Mesodermal cell (in vitro differentiated cells): ENCODE results near the gene AGER.
"Not testable (repeated sequence)": the region's sequence is repeated elsewhere in the genome, so short reads cannot be mapped to it uniquely, and the experiment has no call there.

Experiments used
- H3K27ac ChIP-seq: 2 replicates; pipeline ENCODE4 v1.7.0; 2013; ENCODE audit warnings: mild to moderate bottlenecking, low read depth, low read length, moderate library complexity; ENCODE audit not compliant: severe bottlenecking
- H3K36me3 ChIP-seq: 2 replicates; pipeline ENCODE4 v1.7.1; 2013; ENCODE audit warnings: mild to moderate bottlenecking, low read length, moderate library complexity; ENCODE audit not compliant: control insufficient read depth, insufficient read depth
- H3K4me1 ChIP-seq: one replicate; pipeline ENCODE4 v1.7.1; 2013; ENCODE audit warnings: mild to moderate bottlenecking, low read length; ENCODE audit not compliant: insufficient read depth, control insufficient read depth, poor library complexity, severe bottlenecking
- H3K4me3 ChIP-seq: 2 replicates; pipeline ENCODE4 v1.7.0; 2013; ENCODE audit warnings: low read length, control low read depth, mild to moderate bottlenecking; ENCODE audit not compliant: insufficient read depth, poor library complexity, severe bottlenecking; ENCODE audit errors: extremely low read depth
- H3K9me3 ChIP-seq: 2 replicates; pipeline ENCODE4 v1.7.1; 2013; ENCODE audit warnings: mild to moderate bottlenecking, low read length, moderate library complexity; ENCODE audit not compliant: control insufficient read depth
- WGBS, 2 experiments: methylation state at CpG; one replicate each; pipeline ENCODE4 v1.1.5; 2013; ENCODE audit warnings: missing lambda C conversion rate in 2 of 2; ENCODE audit not compliant: insufficient coverage in 2 of 2; 5-methylcytosine and 5-hydroxymethylcytosine counted together

Gene AGER

DNA sequence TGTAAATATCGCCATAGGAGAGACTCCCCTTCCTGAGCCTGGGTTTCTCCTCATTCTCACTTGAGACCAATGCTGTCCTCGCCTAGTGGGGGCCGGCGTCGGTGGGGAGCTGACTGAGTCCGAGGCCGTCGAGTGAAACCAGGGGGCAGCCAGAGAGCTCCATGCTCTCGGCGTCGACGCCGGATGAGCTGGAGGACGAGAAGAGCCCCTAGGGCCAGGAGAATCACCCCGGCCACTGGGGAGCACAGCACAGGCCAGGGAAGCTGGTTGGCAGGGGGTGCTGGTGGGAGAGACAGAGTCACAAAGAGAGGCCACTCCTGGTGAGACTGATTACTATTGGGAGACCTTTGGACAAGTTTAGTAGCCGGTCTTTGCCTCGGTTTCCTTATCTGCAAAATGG, 14.8 kb upstream of the AGER start:
- Histone ChIP-seq H3K4me3 (no peak overlapping the region), H3K36me3 (no peaks in the 10 kb centered on the region), H3K4me1 (peaks cover 14% of the 10 kb centered on the region), H3K9me3 (no peaks in the 10 kb centered on the region), H3K27ac (no peak overlapping the region)
- WGBS, 2 experiments: 91 to 94% methylated on average over 16 to 17 of the region's 17 CpGs

DNA sequence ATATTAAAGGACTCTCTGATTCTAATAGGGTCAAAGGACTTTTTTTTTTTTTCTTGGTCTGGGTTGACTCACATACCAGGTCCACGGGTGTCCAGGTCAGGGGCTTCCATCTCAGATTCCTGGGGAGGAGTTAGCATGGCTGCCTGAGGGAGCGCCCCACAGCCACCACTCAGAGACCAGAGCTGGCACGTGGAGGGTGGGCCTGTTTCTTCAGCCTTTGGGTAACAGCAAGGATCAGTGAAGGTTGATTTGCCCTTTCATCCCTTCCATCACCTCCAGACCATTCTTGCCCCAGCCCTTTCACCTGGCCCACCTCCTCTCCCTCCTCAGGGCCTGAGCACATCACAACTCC, 14.3 kb upstream of the AGER start:
- no peak overlapping the region for H3K27ac ChIP-seq
- H3K9me3 ChIP-seq: no peaks in the 10 kb centered on the region
- H3K36me3 ChIP-seq: no peaks in the 10 kb centered on the region
- H3K4me1 ChIP-seq: peaks cover 18% of the 10 kb centered on the region
- no peak overlapping the region for H3K4me3 ChIP-seq
- 94 to 100% methylated on average over 1 to 2 of the region's 3 CpGs for WGBS, 2 experiments

DNA sequence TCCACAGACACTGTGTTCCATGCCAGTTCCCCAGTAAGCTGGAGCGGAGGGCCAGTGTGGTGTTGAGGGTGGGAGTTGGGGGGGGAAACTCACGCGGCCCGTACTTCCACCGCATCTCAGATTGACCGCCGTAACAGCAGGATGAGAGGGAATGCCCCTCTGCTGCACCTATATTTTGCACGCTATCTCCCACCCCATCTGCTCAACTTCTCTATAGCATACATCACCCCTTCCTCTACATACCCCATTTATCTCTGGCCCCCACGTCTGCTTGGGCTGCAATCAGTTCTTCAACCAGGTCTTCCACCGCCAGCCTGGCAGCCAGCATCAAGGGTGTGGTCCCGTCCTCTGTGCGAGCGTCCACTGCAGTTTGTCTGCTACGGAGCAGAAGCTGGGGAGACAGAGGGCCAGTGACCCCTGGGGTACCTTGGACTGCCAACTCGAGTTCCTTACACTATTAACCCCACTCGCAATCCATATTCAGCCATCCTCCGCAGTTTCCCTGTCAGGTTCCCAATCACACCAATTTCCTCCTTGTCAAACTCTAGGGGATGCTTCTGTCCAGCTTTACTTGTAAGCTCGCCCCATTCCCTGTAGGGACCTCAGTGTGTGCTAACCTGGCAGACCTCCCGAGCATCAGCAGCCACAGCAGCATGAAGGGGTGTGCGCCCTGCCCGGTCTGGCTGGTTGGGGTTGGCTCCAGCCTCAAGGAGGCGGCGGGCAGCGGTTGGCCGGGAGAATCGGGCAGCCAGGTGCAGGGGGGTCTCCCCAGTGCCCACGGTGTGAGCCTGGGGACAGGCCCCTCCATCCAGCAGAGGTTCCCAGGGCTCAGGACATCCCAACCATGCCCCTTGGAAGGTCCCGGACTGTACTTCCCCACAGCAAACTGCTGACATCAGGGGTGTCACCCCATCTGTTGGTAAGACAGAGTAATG, 12.9 kb upstream of the AGER start:
- no peaks in the 10 kb centered on the region for H3K9me3 ChIP-seq
- H3K27ac ChIP-seq: peak overlapping the region; percentile 100
- H3K4me1 ChIP-seq: peaks cover 31% of the 10 kb centered on the region
- H3K4me3 ChIP-seq: peak overlapping the region; percentile 63
- no peaks in the 10 kb centered on the region for H3K36me3 ChIP-seq
- 87 to 92% methylated on average over 17 to 26 of the region's 28 CpGs for WGBS, 2 experiments

DNA sequence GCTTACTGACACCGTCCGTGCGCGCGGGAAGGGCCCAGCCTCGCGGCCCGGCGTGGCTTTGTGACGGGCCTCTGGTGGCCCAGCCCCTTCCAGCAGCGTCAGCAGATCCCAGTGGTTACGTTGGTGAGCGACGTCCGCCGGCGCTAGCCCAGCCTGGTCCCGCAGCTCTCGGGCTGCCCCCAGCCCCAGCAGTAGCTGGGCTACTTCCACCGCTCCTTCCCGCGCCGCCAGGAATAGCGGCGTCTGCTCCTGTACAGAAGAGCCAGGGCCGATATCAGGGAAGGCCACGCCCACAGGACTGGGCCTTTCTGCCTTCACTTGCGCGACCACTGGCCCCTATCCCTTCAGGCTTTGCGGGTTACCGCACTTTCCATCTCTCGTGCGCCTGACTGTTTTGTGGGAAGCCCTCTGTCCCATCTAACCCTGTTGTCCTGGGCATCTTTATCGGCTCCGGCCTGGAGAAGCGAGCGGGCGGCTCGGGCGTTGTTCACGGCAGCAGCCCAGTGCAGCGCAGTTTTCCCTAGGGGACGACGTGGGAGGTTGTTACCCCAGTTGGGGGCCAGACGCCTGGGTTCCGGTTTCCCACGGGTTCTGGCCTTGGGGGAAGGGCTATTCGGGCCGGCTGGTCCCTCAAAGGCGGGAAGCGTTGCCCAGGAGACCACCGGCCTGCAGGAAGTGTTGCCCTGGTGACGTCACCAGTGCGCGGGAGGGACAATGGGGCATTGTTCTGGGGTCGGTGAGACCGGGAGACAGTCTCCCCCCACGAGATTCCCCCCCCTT, 12.0 kb upstream of the AGER start:
- Histone ChIP-seq H3K27ac (peak overlapping the region; percentile 100), H3K4me3 (peak overlapping the region; percentile 63), H3K4me1 (peaks cover 40% of the 10 kb centered on the region), H3K36me3 (no peaks in the 10 kb centered on the region), H3K9me3 (no peaks in the 10 kb centered on the region)
- WGBS, 2 experiments: 0% methylated on average over 42 to 52 of the region's 58 CpGs

DNA sequence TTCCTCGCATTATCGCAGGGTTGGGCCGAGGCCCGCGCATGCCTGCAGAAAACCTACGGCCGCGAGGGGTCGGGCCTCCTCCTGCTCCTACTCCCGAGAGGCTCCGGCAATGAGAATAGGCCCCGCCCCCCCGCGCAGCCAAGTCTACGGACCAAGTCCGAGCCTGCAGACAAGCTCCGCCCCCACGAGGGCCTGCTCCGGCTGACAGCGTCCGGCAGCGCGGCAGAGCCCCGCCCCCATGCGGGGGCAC, 11.5 kb upstream of the AGER start:
- Histone ChIP-seq H3K4me1 (peaks cover 45% of the 10 kb centered on the region), H3K27ac (peak overlapping the region; percentile 100)
- WGBS, 2 experiments: 0% methylated on average over 23 to 25 of the region's 25 CpGs

DNA sequence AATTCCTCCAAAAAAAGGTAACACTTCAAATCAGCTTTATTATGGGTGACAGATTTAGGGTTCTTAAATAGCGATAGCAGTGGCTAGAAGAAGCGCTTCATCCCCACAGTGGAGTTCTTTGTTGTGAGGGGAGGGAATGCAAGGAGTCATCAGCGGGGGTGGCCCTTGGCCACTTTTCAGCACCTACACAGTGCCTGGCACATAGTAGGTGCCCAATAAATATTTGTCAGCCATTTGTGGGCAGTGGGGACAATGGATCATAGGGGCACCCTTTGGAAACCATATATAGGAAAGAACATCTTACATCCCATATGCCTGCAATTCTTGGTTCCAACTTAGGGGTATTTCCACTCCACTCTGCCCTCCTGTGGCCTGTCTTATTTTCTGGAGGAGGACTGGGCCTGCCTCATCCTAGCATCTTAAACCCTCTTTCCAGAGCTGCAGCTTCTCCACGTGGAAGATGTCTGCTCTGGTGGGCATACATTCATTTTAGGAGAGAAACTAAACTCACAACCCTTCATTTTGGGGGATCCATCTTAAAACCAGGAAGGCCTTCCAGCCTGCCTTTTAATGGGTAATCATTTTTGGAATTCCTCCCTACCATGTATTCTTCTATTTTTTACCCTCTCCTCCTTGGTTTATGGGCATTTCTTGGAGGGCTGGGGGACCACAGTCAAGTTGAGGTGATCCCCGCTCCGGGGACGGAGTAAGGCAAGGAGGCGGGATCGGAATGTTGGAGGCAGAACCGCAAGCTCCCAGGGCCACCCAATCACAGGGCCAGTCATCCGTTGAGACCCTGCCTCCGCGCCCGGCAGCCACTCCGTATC, 11.0 kb upstream of the AGER start:
- H3K27ac ChIP-seq: peak overlapping the region; percentile 85

More for the DNA sequence above, 11.5 kb upstream of the AGER start:
- Histone ChIP-seq H3K36me3 (no peaks in the 10 kb centered on the region), H3K9me3 (no peaks in the 10 kb centered on the region), H3K4me3 (peak overlapping the region; percentile 63)

DNA sequence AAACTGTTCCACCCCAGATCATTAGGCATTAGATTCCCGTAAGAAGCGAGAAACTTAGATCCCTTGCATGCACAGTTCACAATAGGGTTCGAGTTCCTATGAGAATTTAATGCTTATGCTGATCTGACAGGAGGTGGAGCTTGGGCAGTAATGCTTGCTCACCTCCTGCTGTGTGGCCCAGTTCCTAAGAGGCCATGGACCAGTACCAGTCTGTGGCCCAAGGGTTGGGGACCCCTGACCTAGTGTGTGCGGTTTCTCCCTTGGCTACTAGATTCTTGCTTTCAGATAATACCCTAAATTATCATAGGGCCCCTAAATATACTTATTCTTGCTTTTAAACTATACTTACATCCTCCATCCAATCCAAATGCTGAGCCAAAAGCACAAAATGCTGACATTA, 10.3 kb upstream of the AGER start:
- 89 to 100% methylated on average over 4 of the region's 4 CpGs for WGBS, 2 experiments
- peak overlapping the region; percentile 85 for H3K27ac ChIP-seq
- H3K4me1 ChIP-seq: peaks cover 49% of the 10 kb centered on the region
- H3K9me3 ChIP-seq: no peaks in the 10 kb centered on the region
- H3K36me3 ChIP-seq: no peaks in the 10 kb centered on the region
- no peak overlapping the region for H3K4me3 ChIP-seq

More for the DNA sequence above, 11.0 kb upstream of the AGER start:
- Histone ChIP-seq H3K4me3 (peak overlapping the region; percentile 29), H3K4me1 (peaks cover 49% of the 10 kb centered on the region), H3K9me3 (no peaks in the 10 kb centered on the region), H3K36me3 (no peaks in the 10 kb centered on the region)
- WGBS, 2 experiments: 21 to 27% methylated on average over 9 to 13 of the region's 15 CpGs

DNA sequence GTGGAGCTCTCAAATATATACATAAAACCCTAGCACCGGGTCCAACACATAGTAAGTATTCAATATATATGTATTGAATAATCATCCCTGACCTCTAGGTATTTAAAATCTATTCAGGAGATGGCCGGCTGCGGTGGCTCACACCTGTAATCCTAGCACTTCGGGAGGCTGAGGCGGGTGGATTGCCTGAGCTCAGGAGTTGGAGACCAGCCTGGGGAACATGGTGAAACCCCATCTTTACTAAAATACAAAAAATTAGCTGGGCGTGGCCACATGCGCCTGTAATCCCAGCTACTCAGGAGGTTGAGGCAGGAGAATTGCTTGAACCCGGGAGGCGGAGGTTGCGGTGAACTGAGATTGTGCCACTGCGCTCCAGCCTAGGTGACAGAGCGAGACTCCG, 9.0 kb upstream of the AGER start:
- WGBS, 2 experiments: 87 to 95% methylated on average over 4 to 7 of the region's 13 CpGs
- Histone ChIP-seq H3K4me1 (peaks cover 55% of the 10 kb centered on the region), H3K27ac (peak overlapping the region; percentile 73), H3K4me3 (peak overlapping the region; percentile 26), H3K36me3 (peaks cover 11% of the 10 kb centered on the region)
- H3K9me3 ChIP-seq: not testable (repeated sequence)

DNA sequence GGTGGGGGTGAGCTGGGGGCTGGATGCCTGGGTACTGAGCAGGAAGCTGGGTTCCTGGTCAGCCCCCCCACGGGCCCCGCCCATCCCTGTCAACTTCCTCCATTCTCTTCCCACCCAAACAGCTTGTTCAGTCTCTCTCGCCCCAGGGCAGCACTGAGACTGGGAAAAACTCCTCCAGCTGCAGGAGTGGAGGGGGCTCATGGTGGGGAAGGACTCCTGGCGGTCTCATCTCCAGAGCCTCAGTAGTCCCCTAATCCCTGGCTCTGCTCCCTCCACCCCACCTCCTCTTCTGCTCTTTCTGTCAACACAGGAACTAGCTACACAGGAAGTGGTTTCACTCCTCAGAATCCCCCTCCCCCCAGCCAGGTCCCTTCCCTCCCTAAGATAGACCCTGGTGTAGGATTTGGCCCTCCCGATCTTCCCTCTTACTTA, 8.6 kb upstream of the AGER start, which contains the start of gene GPSM3:
TSS of gene GPSM3 (minus strand) at position 36 of the 432 bp plus-strand sequence. CDS start 130 bp downstream, outside the sequence.
- Histone ChIP-seq H3K36me3 (peaks cover 15% of the 10 kb centered on the region), H3K27ac (peak within 1 kb of the TSS; percentile 73), H3K4me3 (peak within 1 kb of the TSS; percentile 26), H3K9me3 (no peaks in the 10 kb centered on the region), H3K4me1 (peaks cover 57% of the 10 kb centered on the region)
- WGBS, 2 experiments: 48% methylated on average over 2 of the region's 5 CpGs; no CpG with 5 or more reads in 1 of the 2 experiments
